NB4 (cell line): ENCODE measurements around the gene PDE11A.

Source experiments
- MAX ChIP-seq: IDR thresholded peaks from 2 replicates; pipeline ENCODE4 v1.6.1; 2011; ENCODE audit warnings: low read depth, low read length
- MYC ChIP-seq: IDR thresholded peaks from 2 replicates; pipeline ENCODE4 v1.6.1; 2011; ENCODE audit warnings: low read depth, low read length
- POLR2A ChIP-seq: IDR thresholded peaks from 2 replicates; pipeline ENCODE4 v1.6.1; 2011; ENCODE audit warnings: mild to moderate bottlenecking; ENCODE audit not compliant: insufficient read length; ENCODE audit errors: extremely low read depth
- TF ChIP-seq, protein P1 (sequence below): IDR thresholded peaks from one replicate; pipeline ENCODE4 v1.5.1; 2012; ENCODE audit warnings: low read depth, low read length

DNA sequence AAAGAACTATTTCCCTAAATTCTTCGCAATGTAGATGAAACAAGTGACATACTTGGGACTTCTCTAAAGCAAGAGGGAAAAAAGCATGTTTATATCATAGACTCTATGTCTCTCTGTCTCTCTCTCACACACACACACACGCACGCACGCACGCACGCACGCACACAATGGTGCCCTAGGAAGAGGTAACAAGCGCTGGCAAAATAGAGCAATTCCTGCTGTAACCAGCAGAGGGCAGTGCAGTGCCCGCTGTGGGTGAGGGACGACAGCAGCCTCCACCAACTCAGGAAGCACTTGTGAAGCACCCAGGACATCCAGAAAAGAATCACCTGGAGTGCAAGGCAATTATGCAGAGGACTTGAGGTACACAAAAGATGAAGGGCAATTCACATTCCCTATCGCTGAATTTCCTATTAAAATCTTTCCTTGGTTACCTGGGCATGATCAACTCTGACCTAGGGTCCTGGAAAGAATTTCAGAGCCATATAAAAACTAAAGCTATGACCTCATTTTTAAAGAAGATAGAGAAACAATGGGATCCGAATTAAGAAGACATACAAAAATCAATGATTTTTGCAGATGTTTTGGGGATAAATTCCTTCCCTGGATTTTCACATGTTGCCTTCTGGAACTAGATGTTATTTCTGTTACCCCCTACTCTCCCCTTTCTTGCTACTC lies 166.4 kb downstream of the PDE11A start:
- no peak for TF ChIP-seq POLR2A
- no peak for TF ChIP-seq MAX
- TF ChIP-seq, protein P1, sequence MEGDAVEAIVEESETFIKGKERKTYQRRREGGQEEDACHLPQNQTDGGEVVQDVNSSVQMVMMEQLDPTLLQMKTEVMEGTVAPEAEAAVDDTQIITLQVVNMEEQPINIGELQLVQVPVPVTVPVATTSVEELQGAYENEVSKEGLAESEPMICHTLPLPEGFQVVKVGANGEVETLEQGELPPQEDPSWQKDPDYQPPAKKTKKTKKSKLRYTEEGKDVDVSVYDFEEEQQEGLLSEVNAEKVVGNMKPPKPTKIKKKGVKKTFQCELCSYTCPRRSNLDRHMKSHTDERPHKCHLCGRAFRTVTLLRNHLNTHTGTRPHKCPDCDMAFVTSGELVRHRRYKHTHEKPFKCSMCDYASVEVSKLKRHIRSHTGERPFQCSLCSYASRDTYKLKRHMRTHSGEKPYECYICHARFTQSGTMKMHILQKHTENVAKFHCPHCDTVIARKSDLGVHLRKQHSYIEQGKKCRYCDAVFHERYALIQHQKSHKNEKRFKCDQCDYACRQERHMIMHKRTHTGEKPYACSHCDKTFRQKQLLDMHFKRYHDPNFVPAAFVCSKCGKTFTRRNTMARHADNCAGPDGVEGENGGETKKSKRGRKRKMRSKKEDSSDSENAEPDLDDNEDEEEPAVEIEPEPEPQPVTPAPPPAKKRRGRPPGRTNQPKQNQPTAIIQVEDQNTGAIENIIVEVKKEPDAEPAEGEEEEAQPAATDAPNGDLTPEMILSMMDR, result peak; percentile 97
- TF ChIP-seq MYC, result no peak
